Measurements from ENCODE around the gene SLC5A11.

SLC5A11 gene

GRCh38 chr16:24834459-24835335 lies 11.1 kb upstream of the SLC5A11 start:
- TF ChIP-seq EP300 (IDR thresholded peaks at IDR 0.05; ENCODE audit: borderline replicate concordance), result no peak
- no peak for TF ChIP-seq TEAD4 (IDR thresholded peaks at IDR 0.05)
- peak; percentile 55 for TF ChIP-seq RAD21 (IDR thresholded peaks at IDR 0.05; ENCODE audit: low read depth)
- TF ChIP-seq MAX (IDR thresholded peaks at IDR 0.05), result no peak
- TF ChIP-seq TAF1 (IDR thresholded peaks at IDR 0.05; ENCODE audit: low read depth), result no peak
- no peak for TF ChIP-seq NFIC (IDR thresholded peaks at IDR 0.05)

GRCh38 chr16:24836836-24837235 lies 8.9 kb upstream of the SLC5A11 start:
- TF ChIP-seq TEAD4 (IDR thresholded peaks at IDR 0.05), result no peak
- no peak for TF ChIP-seq CREB1 (IDR thresholded peaks at IDR 0.05; ENCODE audit: low read depth)

- TF ChIP-seq EGR1 (IDR thresholded peaks at IDR 0.05), result no peak
- no peak for TF ChIP-seq FOXM1 (IDR thresholded peaks at IDR 0.05; ENCODE audit: borderline replicate concordance, low read depth)
Observed at GRCh38 chr16:24837969-24838368, 7.8 kb upstream of the SLC5A11 start.

GRCh38 chr16:24838554-24839266 lies 7.1 kb upstream of the SLC5A11 start:
- no peak for TF ChIP-seq USF1 (IDR thresholded peaks at IDR 0.05)
- no peak for TF ChIP-seq EGR1 (IDR thresholded peaks at IDR 0.05)

- TF ChIP-seq TEAD4 (IDR thresholded peaks at IDR 0.05) (no peak), NFIC (IDR thresholded peaks at IDR 0.05) (no peak), MAX (IDR thresholded peaks at IDR 0.05) (no peak), EGR1 (IDR thresholded peaks at IDR 0.05) (no peak)
Observed at GRCh38 chr16:24839347-24839972, 6.3 kb upstream of the SLC5A11 start.

- TF ChIP-seq YY1 (IDR thresholded peaks at IDR 0.05; ENCODE audit: low read depth) (no peak), USF1 (IDR thresholded peaks at IDR 0.05) (no peak), ZBTB7A (IDR thresholded peaks at IDR 0.05; ENCODE audit: low read depth) (no peak), CEBPB (IDR thresholded peaks at IDR 0.05) (no peak), RAD21 (IDR thresholded peaks at IDR 0.05; ENCODE audit: low read depth) (no peak), TCF12 (IDR thresholded peaks at IDR 0.05; ENCODE audit: low read depth) (no peak), NFIC (IDR thresholded peaks at IDR 0.05) (no peak), FOXM1 (IDR thresholded peaks at IDR 0.05; ENCODE audit: borderline replicate concordance, low read depth) (no peak), REST (IDR thresholded peaks at IDR 0.05; ENCODE audit: low read depth) (no peak), TEAD4 (IDR thresholded peaks at IDR 0.05) (no peak), MAX (IDR thresholded peaks at IDR 0.05) (no peak), EP300 (IDR thresholded peaks at IDR 0.05; ENCODE audit: borderline replicate concordance) (no peak), CREB1 (IDR thresholded peaks at IDR 0.05; ENCODE audit: low read depth) (no peak), TAF1 (IDR thresholded peaks at IDR 0.05; ENCODE audit: low read depth) (no peak), EGR1 (IDR thresholded peaks at IDR 0.05) (no peak)
Observed at GRCh38 chr16:24841291-24841690, 4.5 kb upstream of the SLC5A11 start.

GRCh38 chr16:24844101-24845030 lies 1.4 kb upstream of the SLC5A11 start:
- TF ChIP-seq CEBPB (IDR thresholded peaks at IDR 0.05) (no peak), USF1 (IDR thresholded peaks at IDR 0.05) (no peak), TEAD4 (IDR thresholded peaks at IDR 0.05) (no peak), REST (IDR thresholded peaks at IDR 0.05; ENCODE audit: low read depth) (no peak), MAX (IDR thresholded peaks at IDR 0.05) (no peak), TAF1 (IDR thresholded peaks at IDR 0.05; ENCODE audit: low read depth) (no peak), ZBTB7A (IDR thresholded peaks at IDR 0.05; ENCODE audit: low read depth) (no peak), FOXM1 (IDR thresholded peaks at IDR 0.05; ENCODE audit: borderline replicate concordance, low read depth) (no peak), YY1 (IDR thresholded peaks at IDR 0.05; ENCODE audit: low read depth) (no peak), NFIC (IDR thresholded peaks at IDR 0.05) (no peak), TCF12 (IDR thresholded peaks at IDR 0.05; ENCODE audit: low read depth) (no peak), EP300 (IDR thresholded peaks at IDR 0.05; ENCODE audit: borderline replicate concordance) (no peak), CREB1 (IDR thresholded peaks at IDR 0.05; ENCODE audit: low read depth) (no peak), RAD21 (IDR thresholded peaks at IDR 0.05; ENCODE audit: low read depth) (no peak), EGR1 (IDR thresholded peaks at IDR 0.05) (no peak)

All from Ishikawa (cell line).